CD4-positive, alpha-beta T cell treated with Interleukin-2 at 100 ng/mL for 4 hours (primary cell): Measurements from ENCODE around the gene SPINT4.
A peak's percentile ranks its signal among the peaks of the same experiment; 100 is the strongest.

Experiments
- DNase-seq: peaks from one replicate; pipeline ENCODE4 v3.0.0-alpha.2; 2020; ENCODE audit warnings: low spot score

SPINT4 gene

GRCh38 chr20:45765307-45765875, 43.2 kb downstream of the SPINT4 start:
- no peak for DNase-seq

GRCh38 chr20:45765980-45766379, 43.8 kb downstream of the SPINT4 start:
- no peak for DNase-seq

GRCh38 chr20:45768479-45768878, 46.3 kb downstream of the SPINT4 start:
- DNase-seq, result no peak

GRCh38 chr20:45771182-45771759, 49.1 kb downstream of the SPINT4 start:
- DNase-seq, result peak; percentile 80

GRCh38 chr20:45772693-45773092, 50.5 kb downstream of the SPINT4 start:
- no peak for DNase-seq

- no peak for DNase-seq
Measured at GRCh38 chr20:45774945-45775344, 52.8 kb downstream of the SPINT4 start.

- DNase-seq, result no peak
Measured at GRCh38 chr20:45775411-45775810, 53.3 kb downstream of the SPINT4 start.
